ENCODE measurements around the gene GRM7.

Gene GRM7

DNA sequence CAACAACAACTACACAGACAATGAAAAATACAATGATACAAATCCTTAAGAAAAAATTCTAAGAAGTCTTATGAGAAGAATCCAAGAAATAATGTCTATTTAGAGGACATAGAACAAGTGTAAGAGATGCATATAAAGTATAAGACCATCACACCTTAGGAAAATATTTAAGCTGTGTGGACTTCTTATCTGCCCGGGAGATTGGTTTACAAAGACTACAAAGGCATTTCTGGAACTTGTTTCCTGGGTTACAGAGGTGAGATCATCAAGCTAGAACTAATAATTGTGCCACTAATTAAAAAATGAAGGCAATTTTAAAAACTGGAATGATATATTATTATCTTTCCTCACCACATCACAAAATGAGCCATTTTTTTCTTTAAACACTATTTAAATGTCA is 507.1 kb downstream of the GRM7 start:
- Histone ChIP-seq H3K9ac (ENCODE audit: low read length) (no peak overlapping the region), H3F3A (ENCODE audit: insufficient read depth, low read length) (no peaks in the 10 kb centered on the region), H3K9me2 (replicated peaks; ENCODE audit: insufficient read depth, low read length) (no peaks in the 10 kb centered on the region), H4K20me1 (ENCODE audit: insufficient read depth, low read length) (no peaks in the 10 kb centered on the region), H3K4me2 (ENCODE audit: low read depth, low read length) (no peak overlapping the region), H3K27ac (ENCODE audit: low read length) (no peak overlapping the region), H2AFZ (ENCODE audit: low read length) (no peak overlapping the region), H3K79me2 (ENCODE audit: low read length) (no peaks in the 10 kb centered on the region), H3K4me1 (ENCODE audit: low read length) (no peaks in the 10 kb centered on the region), H3K27me3 (replicated peaks; ENCODE audit: insufficient read depth, low read length) (no peaks in the 10 kb centered on the region), H3K9me3 (replicated peaks; ENCODE audit: insufficient read depth, low read length) (no peaks in the 10 kb centered on the region), H3K36me3 (replicated peaks; ENCODE audit: insufficient read depth, low read length) (no peaks in the 10 kb centered on the region), H3K4me3 (ENCODE audit: low read length) (no peak overlapping the region)
- TF ChIP-seq EZH2phosphoT487 (IDR thresholded peaks at IDR 0.05; ENCODE audit: low read length): no peak
- no peak for TF ChIP-seq EZH2 (optimal IDR thresholded peaks at IDR 0.05; ENCODE audit: low read depth, low read length)
- TF ChIP-seq, protein P1, sequence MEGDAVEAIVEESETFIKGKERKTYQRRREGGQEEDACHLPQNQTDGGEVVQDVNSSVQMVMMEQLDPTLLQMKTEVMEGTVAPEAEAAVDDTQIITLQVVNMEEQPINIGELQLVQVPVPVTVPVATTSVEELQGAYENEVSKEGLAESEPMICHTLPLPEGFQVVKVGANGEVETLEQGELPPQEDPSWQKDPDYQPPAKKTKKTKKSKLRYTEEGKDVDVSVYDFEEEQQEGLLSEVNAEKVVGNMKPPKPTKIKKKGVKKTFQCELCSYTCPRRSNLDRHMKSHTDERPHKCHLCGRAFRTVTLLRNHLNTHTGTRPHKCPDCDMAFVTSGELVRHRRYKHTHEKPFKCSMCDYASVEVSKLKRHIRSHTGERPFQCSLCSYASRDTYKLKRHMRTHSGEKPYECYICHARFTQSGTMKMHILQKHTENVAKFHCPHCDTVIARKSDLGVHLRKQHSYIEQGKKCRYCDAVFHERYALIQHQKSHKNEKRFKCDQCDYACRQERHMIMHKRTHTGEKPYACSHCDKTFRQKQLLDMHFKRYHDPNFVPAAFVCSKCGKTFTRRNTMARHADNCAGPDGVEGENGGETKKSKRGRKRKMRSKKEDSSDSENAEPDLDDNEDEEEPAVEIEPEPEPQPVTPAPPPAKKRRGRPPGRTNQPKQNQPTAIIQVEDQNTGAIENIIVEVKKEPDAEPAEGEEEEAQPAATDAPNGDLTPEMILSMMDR (IDR thresholded peaks at IDR 0.05; ENCODE audit: low read length): no peak
- no peak for DNase-seq

- Histone ChIP-seq H3K27me3 (replicated peaks; ENCODE audit: insufficient read depth, low read length) (no peaks in the 10 kb centered on the region), H4K20me1 (ENCODE audit: insufficient read depth, low read length) (no peaks in the 10 kb centered on the region), H3K27ac (ENCODE audit: low read length) (no peak overlapping the region), H3K4me1 (ENCODE audit: low read length) (no peaks in the 10 kb centered on the region), H3K36me3 (replicated peaks; ENCODE audit: insufficient read depth, low read length) (no peaks in the 10 kb centered on the region), H3K4me3 (ENCODE audit: low read length) (no peak overlapping the region), H3K4me2 (ENCODE audit: low read depth, low read length) (no peak overlapping the region), H3K9me3 (replicated peaks; ENCODE audit: insufficient read depth, low read length) (no peaks in the 10 kb centered on the region), H3K9me2 (replicated peaks; ENCODE audit: insufficient read depth, low read length) (no peaks in the 10 kb centered on the region), H3F3A (ENCODE audit: insufficient read depth, low read length) (no peaks in the 10 kb centered on the region), H3K79me2 (ENCODE audit: low read length) (no peaks in the 10 kb centered on the region), H2AFZ (ENCODE audit: low read length) (no peak overlapping the region), H3K9ac (ENCODE audit: low read length) (no peak overlapping the region)
- DNase-seq: no peak
- TF ChIP-seq, protein P1 (IDR thresholded peaks at IDR 0.05; ENCODE audit: low read length): no peak
- TF ChIP-seq EZH2phosphoT487 (IDR thresholded peaks at IDR 0.05; ENCODE audit: low read length): no peak
- TF ChIP-seq EZH2 (optimal IDR thresholded peaks at IDR 0.05; ENCODE audit: low read depth, low read length): no peak
These were observed 507.7 kb downstream of the GRM7 start for GRCh38 chr3:7368597-7368996.

DNA sequence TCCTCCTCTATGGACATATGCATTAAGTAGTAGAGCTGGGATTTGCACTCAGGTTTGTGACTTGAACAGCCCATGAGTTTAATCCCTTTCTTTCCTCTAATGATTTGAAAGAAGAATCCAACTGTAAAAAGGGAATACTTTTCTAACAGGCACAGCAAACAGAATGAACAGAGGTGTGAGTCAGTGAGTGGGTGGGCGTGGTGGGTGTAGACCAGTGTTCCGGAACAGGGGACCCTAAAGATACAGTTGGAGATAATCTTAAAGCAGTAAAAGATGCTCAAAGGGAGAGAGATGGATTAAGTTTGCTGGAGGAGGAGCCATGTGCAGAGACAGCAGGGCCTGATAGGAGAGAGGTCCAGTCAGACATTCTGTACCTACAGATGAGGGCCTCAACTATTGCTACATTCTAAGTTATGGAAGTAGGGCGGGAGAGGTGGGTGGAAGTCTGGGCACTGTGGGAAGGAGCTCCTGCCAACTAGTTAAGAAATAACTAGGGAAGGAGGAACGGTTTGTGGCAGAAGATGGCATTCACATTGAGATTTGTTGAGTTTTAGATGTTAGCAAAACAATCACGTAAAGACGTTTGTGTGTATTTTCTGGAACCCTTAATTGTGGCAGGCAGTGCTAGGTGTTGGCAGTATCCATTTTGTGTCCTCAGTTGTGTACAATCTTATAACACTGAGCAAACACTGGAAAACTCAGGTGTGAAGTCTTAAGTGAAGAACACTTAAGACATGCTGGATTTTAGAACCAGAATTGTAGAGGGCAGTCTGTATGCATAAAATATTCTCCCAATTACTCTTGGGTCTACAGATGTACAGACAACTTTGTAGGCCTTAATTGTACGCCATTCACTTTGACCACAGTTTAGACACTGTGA is 511.0 kb downstream of the GRM7 start:
- no peaks in the 10 kb centered on the region for H3K4me1 ChIP-seq (ENCODE audit: low read length)
- no peak overlapping the region for H3K4me3 ChIP-seq (ENCODE audit: low read length)
- no peak overlapping the region for H3K4me2 ChIP-seq (ENCODE audit: low read depth, low read length)
- no peaks in the 10 kb centered on the region for H3K79me2 ChIP-seq (ENCODE audit: low read length)
- no peak for DNase-seq
- H3K27me3 ChIP-seq (replicated peaks; ENCODE audit: insufficient read depth, low read length): no peaks in the 10 kb centered on the region
- no peak overlapping the region for H3K27ac ChIP-seq (ENCODE audit: low read length)
- H3K9me3 ChIP-seq (replicated peaks; ENCODE audit: insufficient read depth, low read length): no peaks in the 10 kb centered on the region
- no peaks in the 10 kb centered on the region for H3K9me2 ChIP-seq (replicated peaks; ENCODE audit: insufficient read depth, low read length)
- H4K20me1 ChIP-seq (ENCODE audit: insufficient read depth, low read length): no peaks in the 10 kb centered on the region
- H2AFZ ChIP-seq (ENCODE audit: low read length): no peak overlapping the region
- TF ChIP-seq EZH2 (optimal IDR thresholded peaks at IDR 0.05; ENCODE audit: low read depth, low read length) (no peak), EZH2phosphoT487 (IDR thresholded peaks at IDR 0.05; ENCODE audit: low read length) (no peak)
- TF ChIP-seq, protein P1 (IDR thresholded peaks at IDR 0.05; ENCODE audit: low read length): no peak
- no peaks in the 10 kb centered on the region for H3K36me3 ChIP-seq (replicated peaks; ENCODE audit: insufficient read depth, low read length)
- no peaks in the 10 kb centered on the region for H3F3A ChIP-seq (ENCODE audit: insufficient read depth, low read length)
- no peak overlapping the region for H3K9ac ChIP-seq (ENCODE audit: low read length)
